Cardiac fibroblast (primary cell): Measurements from ENCODE around the gene TFF2.

Experiments
- DNase-seq, 2 donors: peaks; one replicate each; pipeline versions ENCODE4 v3.0.0 to v3.0.0-alpha.2; 2010; ENCODE audit warnings: low read depth in 2 of 2
- H3K4me3 ChIP-seq, 2 donors: replicated peaks in 1 of 2; 1 replicate in 1 of 2; 2 replicates in 1 of 2; pipeline ENCODE4 v1.5.1; 2011; ENCODE audit warnings: low read depth in 2 of 2, low read length in 2 of 2, mild to moderate bottlenecking in 2 of 2, moderate library complexity in 1 of 2
- TF ChIP-seq, protein P1 (sequence below): IDR thresholded peaks from one replicate; pipeline ENCODE4 v1.5.1; 2011; ENCODE audit warnings: low read depth, mild to moderate bottlenecking, low read length, inconsistent platforms

The TFF2 gene

GRCh38 chr21:42308161-42308913 lies 42.5 kb downstream of the TFF2 start:
- TF ChIP-seq, protein P1, sequence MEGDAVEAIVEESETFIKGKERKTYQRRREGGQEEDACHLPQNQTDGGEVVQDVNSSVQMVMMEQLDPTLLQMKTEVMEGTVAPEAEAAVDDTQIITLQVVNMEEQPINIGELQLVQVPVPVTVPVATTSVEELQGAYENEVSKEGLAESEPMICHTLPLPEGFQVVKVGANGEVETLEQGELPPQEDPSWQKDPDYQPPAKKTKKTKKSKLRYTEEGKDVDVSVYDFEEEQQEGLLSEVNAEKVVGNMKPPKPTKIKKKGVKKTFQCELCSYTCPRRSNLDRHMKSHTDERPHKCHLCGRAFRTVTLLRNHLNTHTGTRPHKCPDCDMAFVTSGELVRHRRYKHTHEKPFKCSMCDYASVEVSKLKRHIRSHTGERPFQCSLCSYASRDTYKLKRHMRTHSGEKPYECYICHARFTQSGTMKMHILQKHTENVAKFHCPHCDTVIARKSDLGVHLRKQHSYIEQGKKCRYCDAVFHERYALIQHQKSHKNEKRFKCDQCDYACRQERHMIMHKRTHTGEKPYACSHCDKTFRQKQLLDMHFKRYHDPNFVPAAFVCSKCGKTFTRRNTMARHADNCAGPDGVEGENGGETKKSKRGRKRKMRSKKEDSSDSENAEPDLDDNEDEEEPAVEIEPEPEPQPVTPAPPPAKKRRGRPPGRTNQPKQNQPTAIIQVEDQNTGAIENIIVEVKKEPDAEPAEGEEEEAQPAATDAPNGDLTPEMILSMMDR = no peak
- H3K4me3 ChIP-seq = no peak overlapping the region
- DNase-seq = no peak

- TF ChIP-seq, protein P1 = no peak
- no peak for DNase-seq
These were observed 43.7 kb downstream of the TFF2 start for GRCh38 chr21:42307106-42307505.

DNA sequence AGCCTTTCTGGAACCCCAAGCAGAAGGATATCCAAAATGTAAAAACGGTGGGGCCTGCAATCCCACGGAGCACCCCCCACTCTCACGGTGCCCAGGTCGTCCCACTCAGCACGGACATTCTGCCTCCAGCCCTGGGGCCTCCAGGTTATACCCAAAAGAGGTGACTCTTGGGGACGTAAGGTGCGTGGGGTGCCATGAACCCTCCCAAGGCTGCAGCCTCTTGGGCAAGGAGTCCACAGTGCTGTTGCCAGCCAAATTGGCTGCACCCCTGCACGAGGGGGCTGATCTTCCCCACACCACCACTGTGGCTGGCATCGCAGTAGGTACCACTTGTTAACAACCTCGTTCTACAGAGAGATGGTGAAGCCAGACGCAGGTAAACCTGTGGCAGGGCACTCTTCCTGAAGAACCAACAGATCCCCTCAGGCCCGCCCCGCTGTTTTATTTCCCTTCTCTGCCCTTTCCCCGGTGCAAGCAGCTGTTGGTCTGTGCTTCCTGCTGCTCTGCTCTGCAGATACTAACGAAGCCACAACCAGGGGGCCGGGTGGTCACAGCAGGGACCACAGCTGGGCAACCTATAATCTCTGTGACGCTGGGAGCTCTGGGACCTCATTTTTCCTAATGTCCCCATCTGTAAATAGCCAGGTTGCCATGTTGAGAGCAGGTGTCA lies 44.3 kb downstream of the TFF2 start:
- TF ChIP-seq, protein P1 = no peak
- no peak overlapping the region for H3K4me3 ChIP-seq
- no peak for DNase-seq

More at GRCh38 chr21:42307106-42307505, 43.7 kb downstream of the TFF2 start:
- H3K4me3 ChIP-seq = no peak overlapping the region

DNA sequence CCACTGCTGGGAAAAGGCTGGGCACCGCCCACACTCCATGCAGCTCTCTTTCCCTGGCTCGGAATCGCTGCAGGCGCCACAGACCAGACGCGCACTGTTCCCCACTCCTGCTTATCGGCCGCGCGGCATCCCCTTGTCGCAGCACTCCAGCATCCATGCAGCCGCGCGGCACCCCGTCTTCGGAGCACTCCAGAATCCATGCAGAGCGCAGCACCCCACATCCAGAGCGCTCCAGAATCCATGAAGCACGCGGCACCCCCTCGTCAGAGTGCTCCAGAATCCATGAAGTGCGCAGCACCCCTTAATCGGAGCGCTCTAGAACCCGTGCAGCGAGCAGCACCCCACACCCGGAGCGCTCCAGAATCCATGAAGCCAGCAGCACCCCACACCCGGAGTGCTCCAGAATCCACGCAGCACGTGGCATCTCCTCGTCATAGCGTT lies 45.1 kb downstream of the TFF2 start:
- no peak overlapping the region for H3K4me3 ChIP-seq
- no peak for DNase-seq
- TF ChIP-seq, protein P1 = no peak

- DNase-seq = no peak
- H3K4me3 ChIP-seq = no peak overlapping the region
- TF ChIP-seq, protein P1 = no peak
These were observed 46.0 kb downstream of the TFF2 start for GRCh38 chr21:42304556-42305454.

DNA sequence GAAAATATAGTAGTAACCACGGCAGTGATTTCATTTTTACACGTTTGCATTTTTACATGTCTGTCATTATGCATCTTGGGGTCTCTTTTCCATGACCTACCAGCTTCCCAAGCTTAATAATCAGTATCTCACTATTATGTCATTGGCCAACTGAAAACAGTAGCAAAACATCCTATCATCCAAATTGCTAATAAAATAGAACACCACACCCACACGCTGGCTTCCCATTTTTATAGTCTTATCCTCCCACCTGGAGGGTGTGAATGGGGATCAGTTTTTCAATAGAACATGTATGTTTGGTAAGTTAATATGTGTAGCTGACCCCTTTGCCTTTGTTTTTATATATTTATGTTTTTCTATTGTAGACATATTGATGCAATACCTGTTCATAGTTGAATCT lies 47.4 kb downstream of the TFF2 start:
- H3K4me3 ChIP-seq = no peak overlapping the region
- TF ChIP-seq, protein P1 = no peak
- no peak for DNase-seq
